Fibroblast of pulmonary artery (primary cell): ENCODE measurements around the gene FOXJ1.

Experiments
- DNase-seq: peaks from one replicate; pipeline ENCODE4 v3.0.0-alpha.2; 2010; ENCODE audit warnings: low read depth
- H3K4me3 ChIP-seq: replicated peaks from 2 replicates; pipeline ENCODE4 v1.5.1; 2011; ENCODE audit warnings: low read depth, mild to moderate bottlenecking, control low read depth, low read length, moderate library complexity
- TF ChIP-seq, protein P1 (sequence below): IDR thresholded peaks from 2 replicates; pipeline ENCODE4 v1.5.1; 2011; ENCODE audit warnings: mild to moderate bottlenecking, control low read depth, low read length, inconsistent platforms; ENCODE audit errors: missing control alignments

Gene FOXJ1

DNA sequence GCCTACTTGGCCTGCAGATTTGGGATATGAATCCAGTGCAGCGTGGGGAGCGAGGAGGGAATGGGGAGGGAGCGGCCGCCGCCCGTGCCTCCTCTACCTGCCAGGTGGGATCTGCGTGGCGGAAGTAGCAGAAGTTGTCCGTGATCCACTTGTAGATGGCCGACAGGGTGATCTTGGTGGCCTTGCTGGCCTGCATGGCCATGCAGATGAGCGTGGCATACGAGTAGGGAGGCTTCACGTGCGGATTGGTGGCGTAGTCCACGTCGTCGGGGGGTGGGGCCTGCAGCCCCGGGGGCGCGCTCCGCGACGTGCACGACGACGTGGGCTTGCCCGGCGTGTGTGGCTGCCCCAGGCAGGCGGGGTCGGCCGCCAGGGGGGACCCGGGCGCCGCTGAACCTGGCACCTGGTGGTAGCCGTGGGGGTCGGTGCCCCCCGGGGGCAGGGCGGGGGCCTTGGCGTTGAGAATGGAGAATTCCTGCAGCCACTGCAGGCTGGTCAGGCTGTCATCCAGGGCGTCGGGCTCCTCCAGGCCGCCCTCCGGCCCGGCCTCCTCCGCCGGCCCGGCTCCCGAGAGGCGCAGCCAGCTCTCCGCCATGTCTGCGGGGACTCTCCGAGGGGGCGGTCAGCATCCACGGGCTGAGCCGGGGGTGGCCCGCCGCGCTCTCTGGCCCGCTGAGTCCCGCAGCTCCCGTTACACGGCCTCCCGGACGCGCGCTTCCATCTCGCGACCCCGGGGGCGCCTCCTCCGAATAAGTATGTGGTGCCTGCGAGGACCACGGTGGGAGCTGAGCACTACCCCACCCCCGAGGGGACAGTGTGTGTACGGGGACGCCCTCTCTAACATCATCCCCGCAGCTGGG is 1.0 kb downstream of the FOXJ1 start:
- TF ChIP-seq, protein P1, sequence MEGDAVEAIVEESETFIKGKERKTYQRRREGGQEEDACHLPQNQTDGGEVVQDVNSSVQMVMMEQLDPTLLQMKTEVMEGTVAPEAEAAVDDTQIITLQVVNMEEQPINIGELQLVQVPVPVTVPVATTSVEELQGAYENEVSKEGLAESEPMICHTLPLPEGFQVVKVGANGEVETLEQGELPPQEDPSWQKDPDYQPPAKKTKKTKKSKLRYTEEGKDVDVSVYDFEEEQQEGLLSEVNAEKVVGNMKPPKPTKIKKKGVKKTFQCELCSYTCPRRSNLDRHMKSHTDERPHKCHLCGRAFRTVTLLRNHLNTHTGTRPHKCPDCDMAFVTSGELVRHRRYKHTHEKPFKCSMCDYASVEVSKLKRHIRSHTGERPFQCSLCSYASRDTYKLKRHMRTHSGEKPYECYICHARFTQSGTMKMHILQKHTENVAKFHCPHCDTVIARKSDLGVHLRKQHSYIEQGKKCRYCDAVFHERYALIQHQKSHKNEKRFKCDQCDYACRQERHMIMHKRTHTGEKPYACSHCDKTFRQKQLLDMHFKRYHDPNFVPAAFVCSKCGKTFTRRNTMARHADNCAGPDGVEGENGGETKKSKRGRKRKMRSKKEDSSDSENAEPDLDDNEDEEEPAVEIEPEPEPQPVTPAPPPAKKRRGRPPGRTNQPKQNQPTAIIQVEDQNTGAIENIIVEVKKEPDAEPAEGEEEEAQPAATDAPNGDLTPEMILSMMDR = no peak
- no peak overlapping the region for H3K4me3 ChIP-seq
- no peak for DNase-seq

DNA sequence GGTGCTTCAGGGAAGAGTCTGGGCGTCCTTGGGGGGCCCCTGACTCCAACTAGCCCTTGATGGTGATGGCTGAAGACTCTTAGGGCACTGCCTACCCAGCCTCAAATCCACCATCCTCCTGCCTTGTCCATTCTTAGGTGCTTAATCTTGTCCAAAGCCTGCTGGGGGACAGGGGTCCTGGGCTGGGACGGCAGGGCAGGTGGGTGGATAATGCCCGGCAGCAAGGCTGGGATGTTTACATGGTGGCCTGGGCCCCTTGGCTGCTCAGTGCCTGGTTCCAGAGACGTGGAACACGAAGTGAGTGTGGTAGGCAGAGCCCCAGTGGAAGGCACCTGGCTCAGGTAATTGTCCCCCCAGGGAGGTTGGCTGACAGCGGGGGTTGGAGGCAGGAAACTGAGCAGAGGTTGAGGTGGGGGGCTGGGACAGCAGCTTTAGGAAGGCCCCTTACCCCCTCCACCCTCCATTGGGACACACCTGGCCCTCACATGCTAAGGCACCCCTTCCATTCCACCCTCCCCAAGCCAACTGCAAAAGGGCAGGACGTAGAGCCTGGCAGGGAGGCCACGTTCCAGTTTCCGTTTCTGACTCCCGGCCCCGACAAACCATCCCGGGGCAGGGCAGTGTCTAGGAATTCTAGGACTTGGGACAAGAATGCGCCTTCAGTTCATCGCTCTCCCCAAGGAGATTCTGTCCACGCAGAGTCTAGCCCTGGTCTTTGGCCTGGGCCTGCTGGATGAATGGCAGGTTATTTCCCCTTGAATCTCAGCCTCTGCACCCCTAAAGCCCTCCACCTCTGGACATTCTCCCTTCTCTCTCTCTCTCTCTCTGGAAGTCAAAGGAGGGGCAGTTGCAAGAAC is 1.9 kb downstream of the FOXJ1 start:
- no peak overlapping the region for H3K4me3 ChIP-seq

DNA sequence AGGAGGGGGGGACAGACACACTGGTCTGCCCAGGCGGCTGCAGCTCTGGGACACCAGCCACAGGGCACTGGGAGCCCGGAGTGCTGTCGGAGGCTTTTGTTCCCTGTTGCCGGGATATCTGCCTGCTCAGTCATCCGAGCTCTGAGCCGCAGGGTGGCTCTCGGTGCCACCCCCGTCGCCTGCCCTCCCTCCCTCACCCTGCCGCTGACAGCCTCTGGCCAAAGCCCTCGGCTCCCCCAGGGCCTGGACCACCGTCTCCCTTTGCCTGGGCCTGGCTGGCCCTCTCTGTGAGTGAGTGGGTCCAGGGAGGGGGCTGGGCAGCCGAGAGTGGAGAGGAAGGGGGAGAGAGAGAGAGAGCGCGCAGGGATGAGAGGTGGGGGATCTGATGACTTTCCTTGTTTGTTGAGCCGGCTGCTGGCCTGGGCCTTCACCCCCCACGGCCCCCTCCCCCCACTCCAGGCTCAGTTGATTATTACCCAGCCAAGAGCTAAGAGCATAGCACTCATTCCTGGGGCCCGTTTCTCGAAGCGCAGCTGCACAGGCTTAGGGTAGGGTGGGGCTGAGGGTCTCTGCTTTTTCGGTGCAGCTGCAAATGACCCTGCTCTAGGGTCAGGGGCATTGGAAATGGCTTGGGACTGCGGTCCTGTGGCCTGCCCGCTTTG is 2.7 kb downstream of the FOXJ1 start:
- DNase-seq = no peak
- H3K4me3 ChIP-seq = no peak overlapping the region
- TF ChIP-seq, protein P1 = no peak

More for the DNA sequence above, 1.9 kb downstream of the FOXJ1 start:
- no peak for DNase-seq
- TF ChIP-seq, protein P1 = no peak

DNA sequence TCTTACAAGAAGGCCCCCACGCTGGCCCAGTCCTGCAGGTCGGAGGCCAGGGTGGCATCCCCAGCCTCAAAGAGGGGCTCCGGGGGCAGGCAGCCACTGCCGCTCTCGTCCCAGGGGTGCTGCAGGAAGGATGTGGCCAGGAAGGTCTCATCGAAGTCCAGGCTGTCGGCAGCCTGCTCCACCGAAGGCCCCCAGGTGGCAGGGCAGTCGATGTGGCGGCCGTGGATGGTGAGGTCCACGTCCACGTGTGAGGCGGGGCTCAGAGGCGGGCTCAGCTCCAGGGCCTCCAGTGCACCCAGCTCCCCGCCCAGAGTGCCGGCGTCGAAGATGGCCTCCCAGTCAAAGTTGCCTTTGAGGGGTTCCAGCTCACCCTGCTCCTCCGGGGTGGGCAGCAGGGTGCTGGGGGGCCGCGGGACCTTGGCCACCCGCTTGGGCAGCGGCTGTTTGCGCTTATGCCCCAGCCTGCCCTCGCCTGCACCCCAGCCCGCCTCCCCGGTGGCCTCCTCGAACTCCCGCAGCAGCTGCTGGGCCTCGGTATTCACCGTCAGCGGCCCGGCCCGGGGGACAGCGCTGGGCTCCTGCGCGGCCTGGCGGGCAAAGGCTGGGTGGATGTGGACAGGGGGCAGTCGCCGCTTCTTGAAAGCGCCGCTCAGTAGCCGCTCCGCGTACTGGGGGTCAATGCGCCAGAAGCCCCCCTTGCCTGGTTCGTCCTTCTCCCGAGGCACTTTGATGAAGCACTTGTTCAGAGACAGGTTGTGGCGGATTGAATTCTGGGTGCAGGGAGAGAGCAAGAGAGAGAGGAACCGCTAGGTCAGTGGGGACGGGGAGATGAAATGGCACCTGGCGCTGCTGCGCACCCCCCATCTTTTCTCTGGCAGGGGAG is 3.5 kb downstream of the FOXJ1 start:
- no peak for DNase-seq
- TF ChIP-seq, protein P1 = no peak
- no peak overlapping the region for H3K4me3 ChIP-seq

- no peak overlapping the region for H3K4me3 ChIP-seq
- TF ChIP-seq, protein P1 = no peak
- DNase-seq = no peak
Observed at GRCh38 chr17:76137001-76137350, 4.1 kb downstream of the FOXJ1 start.
